Upper lobe of left lung (tissue), 4 donors: ENCODE results near the gene NBPF1.
"Not testable (repeated sequence)": the region's sequence is repeated elsewhere in the genome, so short reads cannot be mapped to it uniquely, and the experiment has no call there.

Experiments
- POLR2A ChIP-seq, 4 donors: fragments of 450-650 bp; IDR thresholded peaks; one replicate each; pipeline ENCODE4 v1.5.1; 2016 to 2017; ENCODE audit warnings: antibody characterized with exemption in 4 of 4, mild to moderate bottlenecking in 2 of 4
- POLR2AphosphoS5 ChIP-seq, 2 donors: sonication (generic); formaldehyde crosslinking; IDR thresholded peaks; one replicate each; pipeline ENCODE4 v1.5.1; 2017; ENCODE audit warnings: antibody characterized with exemption in 2 of 2

GRCh38 chr1:16647179-16648176 lies 34.1 kb upstream of the NBPF1 start:
- TF ChIP-seq POLR2A, POLR2AphosphoS5 (IDR thresholded peaks at IDR 0.05): not testable (repeated sequence)
